Stimulated activated CD4-positive, alpha-beta T cell treated with anti-CD3 and anti-CD28 coated beads, Interleukin-4, amount 100 ng/mL, for 24 hours (primary cell): ENCODE results near the gene CORO1C.
"Not testable (repeated sequence)": the region's sequence is repeated elsewhere in the genome, so short reads cannot be mapped to it uniquely, and the experiment has no call there.

Source experiments
- DNase-seq: peaks from one replicate; pipeline ENCODE4 v3.0.0-alpha.2; 2020

CORO1C gene

GRCh38 chr12:108752387-108752786, 21.1 kb upstream of the CORO1C start:
- no peak for DNase-seq

- DNase-seq: no peak
Measured at GRCh38 chr12:108751821-108752220, 20.5 kb upstream of the CORO1C start.

GRCh38 chr12:108751003-108751402, 19.7 kb upstream of the CORO1C start:
- not testable (repeated sequence) for DNase-seq

GRCh38 chr12:108750526-108750925, 19.2 kb upstream of the CORO1C start:
- DNase-seq: no peak

GRCh38 chr12:108747563-108747962, 16.2 kb upstream of the CORO1C start:
- no peak for DNase-seq

GRCh38 chr12:108745641-108746040, 14.3 kb upstream of the CORO1C start:
- no peak for DNase-seq

GRCh38 chr12:108744021-108744897, 12.9 kb upstream of the CORO1C start:
- no peak for DNase-seq

GRCh38 chr12:108738170-108738569, 6.9 kb upstream of the CORO1C start:
- no peak for DNase-seq

- DNase-seq: no peak
Measured at GRCh38 chr12:108735855-108736254, 4.5 kb upstream of the CORO1C start.

- no peak for DNase-seq
Measured at GRCh38 chr12:108734200-108734906, 3.0 kb upstream of the CORO1C start.

- DNase-seq: not testable (repeated sequence)
Measured at GRCh38 chr12:108733230-108733531, 1.9 kb upstream of the CORO1C start.

GRCh38 chr12:108732489-108733229, 1.3 kb upstream of the CORO1C start:
- no peak for DNase-seq

GRCh38 chr12:108731866-108732461, 646 bp upstream of the CORO1C start:
- peak; percentile 97 for DNase-seq

- peak; percentile 42 for DNase-seq
Measured at GRCh38 chr12:108730365-108731104, 783 bp downstream of the CORO1C start.

- no peak for DNase-seq
Measured at GRCh38 chr12:108729612-108730364, 1.5 kb downstream of the CORO1C start.

GRCh38 chr12:108728820-108729611, 2.3 kb downstream of the CORO1C start:
- no peak for DNase-seq

- no peak for DNase-seq
Measured at GRCh38 chr12:108727868-108728735, 3.2 kb downstream of the CORO1C start.

- no peak for DNase-seq
Measured at GRCh38 chr12:108727161-108727560, 4.2 kb downstream of the CORO1C start.

- DNase-seq: no peak
Measured at GRCh38 chr12:108724890-108725151, 6.5 kb downstream of the CORO1C start.
